CD4-positive, alpha-beta T cell treated with Interleukin-21 for 1 hour (primary cell): ENCODE results near the gene RPS27A.
"Not testable (repeated sequence)": the region's sequence is repeated elsewhere in the genome, so short reads cannot be mapped to it uniquely, and the experiment has no call there.

ENCODE experiments used
- DNase-seq: peaks from one replicate; pipeline ENCODE4 v3.0.0-alpha.2; 2020

The RPS27A gene

DNA sequence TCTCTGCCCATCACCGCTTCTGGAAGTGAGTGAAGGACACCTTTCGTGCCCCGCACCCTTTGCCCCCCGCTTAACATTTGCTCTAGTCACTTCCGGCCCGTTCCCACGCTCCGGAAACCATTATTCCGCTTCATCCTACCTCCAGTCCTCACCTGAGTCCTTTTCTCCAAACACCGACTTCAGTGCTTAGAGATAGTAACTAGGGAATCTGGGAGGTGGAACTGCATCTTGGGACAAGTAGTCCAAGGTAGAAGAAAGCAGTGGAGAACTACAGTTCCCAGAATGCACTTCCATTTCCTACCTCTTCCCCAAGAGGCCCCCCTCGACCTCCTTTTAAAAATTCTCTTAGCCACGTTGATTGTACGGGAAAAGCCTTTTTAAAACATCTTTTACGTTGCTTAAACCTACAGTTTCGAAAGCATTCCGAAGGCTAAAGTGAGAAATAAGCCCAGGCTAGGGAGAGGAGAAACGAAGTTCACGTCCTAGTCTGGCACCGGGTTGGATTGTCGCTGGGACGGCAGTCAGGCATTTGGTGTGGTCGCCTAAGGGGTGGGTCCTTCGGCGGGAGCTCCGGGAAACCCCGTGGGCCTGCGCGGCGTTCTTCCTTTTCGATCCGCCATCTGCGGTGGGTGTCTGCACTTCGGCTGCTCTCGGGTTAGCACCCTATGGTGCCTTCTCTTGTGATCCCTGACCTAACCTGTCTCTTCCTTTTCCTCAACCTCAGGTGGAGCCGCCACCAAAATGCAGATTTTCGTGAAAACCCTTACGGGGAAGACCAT lies at the start of gene RPS27A, which contains the start of gene CLHC1:
Gene RPS27A, plus strand, starts transcription at position 605 of the 779 bp plus-strand sequence. Its CDS starts 137 bp downstream, at position 742.
Gene CLHC1, minus strand, starts transcription at position 210 of the 779 bp plus-strand sequence. CDS start 9,882 bp downstream, outside the sequence.
- peak; percentile 94 for DNase-seq

DNA sequence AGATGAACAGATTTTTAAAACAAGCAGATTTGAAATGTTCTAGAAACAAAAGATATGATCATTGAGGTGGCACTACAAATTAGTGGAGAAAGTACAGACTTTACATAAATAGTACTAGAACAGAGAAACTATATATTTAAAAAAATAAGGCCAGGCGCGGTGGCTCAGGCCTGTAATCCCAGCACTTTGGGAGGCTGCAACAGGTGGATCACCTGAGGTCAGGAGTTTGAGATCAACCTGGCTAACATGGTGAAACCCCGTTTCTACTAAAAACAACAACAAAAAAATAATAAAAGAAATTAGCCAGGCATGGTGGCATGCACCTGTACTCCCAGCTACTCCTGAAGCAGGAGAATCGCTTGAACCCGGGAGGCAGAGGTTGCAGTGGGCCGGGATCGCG lies 45.7 kb upstream of the RPS27A start:
- DNase-seq = not testable (repeated sequence)

DNA sequence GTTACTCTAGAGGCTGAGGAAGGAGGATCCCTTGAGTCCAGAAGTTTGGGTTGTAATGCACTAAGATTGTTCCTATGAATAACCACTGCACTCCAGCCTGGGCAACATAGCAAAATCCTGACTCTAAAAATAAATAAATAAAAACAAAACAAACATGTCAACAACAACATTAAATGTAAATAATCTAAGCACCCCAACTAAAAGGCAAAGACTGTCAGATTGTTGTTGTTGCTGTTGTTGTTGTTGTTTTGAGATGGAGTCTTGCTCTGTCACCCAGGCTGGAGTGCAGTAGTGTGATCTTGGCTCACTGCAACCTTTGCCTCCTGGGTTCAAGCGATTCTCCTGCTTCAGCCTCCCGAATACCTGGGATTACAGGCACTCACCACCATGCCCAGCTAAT lies 40.6 kb upstream of the RPS27A start:
- not testable (repeated sequence) for DNase-seq

DNA sequence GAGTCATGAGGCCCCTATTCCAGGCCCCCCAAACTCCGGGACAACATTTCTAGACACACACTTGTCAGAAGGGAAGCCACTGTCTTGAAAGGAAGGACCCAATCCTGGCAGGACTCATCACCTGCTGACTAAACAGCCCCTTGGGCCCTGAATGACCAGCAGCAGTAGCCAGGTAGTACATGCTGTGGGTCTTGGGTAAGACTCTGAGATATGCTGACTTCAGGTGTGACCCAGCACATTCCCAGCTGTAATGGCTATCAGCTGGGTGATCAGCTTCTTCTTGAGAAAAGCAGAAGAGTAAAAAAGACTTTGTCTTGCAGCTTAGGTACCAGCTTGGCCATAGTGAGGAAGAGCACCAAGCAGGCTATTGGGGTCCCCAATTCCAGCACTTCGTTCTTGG lies 36.0 kb upstream of the RPS27A start:
- DNase-seq = no peak

DNA sequence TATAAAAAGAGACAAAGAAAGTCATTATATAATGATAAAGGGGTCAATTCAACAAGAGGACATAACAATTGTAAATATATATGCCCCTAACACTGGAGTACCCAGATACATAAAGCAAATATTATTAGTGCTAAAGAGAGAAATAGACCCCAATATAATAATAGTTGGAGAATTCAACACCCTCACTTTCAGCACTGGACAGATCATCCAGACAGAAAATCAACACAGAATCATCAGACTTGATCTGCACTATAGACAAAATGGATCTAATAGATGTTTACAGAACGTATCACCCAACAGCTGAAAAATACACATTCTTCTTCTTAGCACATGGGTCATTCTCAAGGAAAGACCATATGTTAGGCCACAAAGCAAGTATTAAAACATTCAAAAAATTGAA lies 32.1 kb upstream of the RPS27A start:
- no peak for DNase-seq

DNA sequence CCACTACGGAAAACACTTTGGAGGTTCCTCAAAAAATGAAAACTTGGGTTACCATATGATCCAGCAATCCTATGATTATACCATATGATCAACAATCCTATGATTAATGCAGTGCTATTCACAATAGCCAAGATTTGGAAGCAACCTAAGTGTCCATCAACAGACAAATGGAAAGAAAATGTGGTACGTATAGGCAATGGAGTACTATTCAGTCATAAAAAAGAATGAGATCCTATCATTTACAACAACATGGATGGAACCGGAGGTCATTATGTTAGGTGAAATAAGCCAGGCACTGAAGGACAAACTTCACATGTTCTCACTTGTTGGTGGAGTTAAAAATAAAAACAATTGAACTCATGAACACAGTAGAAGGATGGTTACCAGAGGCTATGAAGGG lies 28.0 kb upstream of the RPS27A start:
- DNase-seq = no peak

DNA sequence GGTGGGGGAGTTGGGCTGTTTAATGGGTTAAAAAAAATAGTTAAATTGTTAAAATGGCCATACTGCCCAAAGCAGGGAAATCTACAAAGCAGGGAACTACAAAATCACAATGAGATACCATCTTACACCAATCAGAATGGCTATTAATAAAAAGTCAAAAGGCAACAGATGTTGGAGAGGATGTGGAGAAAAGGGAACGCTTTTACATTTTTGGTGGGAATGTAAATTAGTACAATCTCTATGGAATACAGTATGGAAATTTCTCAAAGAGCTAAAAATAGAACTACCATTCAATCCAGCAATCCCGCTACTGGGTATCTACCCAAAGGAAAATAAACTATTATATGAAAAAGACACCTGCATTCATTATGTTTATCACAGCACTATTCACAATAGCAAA lies 27.5 kb upstream of the RPS27A start:
- DNase-seq = no peak

DNA sequence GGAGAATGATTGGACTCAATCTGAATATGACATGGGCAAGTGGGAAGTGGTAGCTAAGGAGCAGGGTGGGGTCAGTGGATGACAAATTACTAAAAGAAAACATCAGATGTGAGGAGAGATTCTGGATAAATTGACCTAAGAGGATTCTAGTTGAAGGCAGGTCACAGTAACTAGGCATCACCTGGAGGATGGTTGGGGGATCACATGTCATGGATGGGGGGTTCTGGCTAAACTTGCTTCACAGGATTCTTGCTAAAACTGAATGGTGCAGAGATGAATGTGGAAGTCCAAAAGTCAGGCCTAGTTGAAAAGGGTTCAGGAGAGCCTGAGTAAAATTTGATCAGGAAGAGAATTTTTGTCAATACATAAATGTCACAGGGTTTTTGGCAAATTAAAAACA lies 18.7 kb upstream of the RPS27A start:
- DNase-seq = no peak

DNA sequence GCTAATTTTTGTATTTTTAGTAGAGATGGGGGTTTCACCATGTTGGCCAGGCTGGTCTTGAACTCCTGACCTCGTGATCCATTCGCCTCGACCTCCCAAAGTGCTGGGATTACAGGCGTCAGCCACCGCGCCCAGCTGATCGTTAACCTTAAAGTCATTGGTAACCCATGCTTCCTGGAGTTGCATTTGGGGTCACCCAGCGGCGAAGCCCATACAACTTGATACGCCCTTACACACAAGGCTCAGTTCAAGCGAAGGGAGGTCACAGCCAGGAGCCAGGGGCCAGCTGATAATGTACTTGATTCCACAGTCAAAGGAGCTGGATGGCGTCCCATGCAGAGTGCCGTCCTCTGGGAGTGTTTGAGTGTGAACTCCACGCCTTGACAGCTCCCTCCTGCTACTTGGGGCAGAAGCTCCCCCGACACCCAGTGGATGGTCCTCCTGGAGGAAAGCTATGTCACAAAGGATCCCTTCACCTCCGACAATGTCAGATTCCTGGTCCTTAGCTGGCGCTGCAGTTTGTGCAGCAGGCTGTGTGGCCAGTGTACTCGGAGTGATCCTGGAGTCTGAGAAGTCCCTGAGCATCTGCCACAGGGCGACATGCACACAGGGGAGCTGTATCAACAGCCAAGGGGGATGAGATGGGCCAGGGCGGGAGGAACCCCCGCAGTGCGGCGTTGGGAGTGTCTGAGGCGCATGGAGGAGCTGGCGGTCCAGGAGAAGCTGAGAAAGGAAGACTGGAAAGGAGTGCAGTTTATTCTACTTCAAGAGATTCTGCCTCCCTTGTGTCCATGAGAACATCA lies 8.3 kb upstream of the RPS27A start:
- DNase-seq = no peak

DNA sequence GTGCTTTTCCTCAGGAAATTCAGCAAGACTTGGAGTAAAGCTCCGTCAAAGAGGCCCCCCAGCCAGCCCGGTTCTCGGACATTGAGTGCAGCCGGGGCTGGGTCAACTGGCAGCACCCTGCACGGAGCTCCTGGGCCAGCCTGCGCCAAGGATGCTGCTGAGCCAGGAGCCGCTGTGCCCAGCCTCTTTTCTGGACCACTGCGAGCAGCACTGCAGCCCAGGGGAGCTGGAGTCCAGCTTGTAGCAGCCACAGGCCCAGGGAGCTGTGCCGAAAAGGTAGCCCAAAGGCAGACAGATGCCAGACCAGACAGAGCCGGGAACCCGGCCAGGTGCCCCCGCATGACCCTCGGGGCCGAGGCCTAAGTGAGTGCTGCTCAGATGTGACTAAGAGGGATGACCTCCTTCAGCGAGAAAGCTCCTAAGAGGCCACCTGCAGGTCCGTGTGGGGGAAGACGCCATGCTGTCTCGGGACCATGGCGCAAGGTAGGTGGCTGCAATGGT lies 7.7 kb upstream of the RPS27A start:
- DNase-seq = no peak

DNA sequence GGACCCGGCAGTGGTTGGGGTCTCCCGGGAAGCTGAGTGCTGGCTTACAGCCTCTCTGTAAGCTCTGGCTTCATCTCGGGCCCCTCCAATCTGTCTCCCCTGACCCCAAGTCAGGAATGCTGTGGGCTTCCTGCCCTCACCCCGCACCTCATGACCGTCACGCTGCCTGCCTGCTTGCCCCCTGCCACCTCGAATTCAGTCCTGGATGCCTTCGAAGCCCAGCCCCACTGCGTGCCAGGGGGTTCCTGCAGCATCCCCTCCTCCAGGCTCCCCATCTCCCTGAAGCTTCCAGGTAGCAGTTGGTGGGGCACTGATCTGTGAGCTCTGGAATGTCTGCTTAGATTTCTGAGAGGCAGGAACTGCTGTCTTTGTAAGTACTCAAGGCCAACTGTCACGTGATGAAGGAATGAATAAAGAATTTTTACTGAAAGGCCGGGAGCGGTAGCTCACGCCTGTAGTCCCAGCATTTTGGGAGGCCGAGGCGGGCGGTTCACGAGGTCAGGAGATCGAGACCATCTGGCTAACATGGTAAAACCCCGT lies 6.9 kb upstream of the RPS27A start:
- DNase-seq = no peak

DNA sequence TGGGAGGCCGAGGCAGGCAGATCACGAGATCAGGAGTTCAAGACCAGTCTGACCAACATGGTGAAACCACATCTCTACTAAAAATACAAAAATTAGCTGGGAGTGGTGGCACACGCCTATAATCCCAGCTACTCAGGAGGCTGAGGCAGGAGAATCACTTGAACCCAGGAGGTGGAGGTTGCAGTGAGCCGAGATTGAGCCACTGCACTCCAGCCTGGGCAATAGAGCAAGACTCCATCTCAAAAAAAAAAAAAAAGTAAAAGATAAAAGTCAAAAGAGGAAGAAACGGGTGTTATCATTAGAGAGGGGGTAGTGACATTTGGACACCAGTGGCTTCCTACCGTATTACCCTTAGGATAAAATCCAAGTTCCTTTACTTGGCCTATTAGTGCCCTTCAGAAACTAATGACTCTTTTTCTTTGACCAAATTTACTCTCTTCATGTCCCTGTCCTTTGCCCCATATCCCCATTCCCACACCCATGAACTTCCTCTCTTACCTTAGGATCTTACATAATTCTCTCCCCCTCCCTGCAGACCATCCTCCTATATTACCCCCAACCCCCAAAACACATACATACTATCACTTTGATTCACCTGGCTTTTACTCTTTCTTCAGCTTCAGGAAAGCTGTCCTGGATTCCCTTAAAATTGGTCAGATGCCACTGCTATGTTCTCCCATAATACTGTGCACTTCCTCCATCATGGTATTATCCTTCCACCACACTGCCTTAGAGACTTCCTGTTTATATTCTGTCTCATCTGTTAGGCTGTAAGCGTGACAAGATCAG lies 4.9 kb upstream of the RPS27A start:
- DNase-seq = peak; percentile 30

DNA sequence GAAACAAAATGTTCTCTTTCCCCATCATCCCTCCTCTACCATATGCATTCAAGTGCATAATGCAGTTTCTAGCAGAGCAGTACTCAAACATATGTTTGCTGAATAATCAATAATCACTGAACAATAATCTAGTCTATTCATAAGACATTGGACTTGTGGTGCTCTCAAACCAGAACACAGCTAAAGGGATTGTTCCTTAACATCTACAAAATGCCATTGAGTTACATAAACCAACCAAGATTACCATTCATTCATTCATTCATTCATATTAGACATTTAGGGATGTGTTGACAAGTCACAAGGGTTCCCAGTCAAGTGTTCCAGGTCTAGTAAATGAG lies 4.3 kb upstream of the RPS27A start:
- DNase-seq = no peak

DNA sequence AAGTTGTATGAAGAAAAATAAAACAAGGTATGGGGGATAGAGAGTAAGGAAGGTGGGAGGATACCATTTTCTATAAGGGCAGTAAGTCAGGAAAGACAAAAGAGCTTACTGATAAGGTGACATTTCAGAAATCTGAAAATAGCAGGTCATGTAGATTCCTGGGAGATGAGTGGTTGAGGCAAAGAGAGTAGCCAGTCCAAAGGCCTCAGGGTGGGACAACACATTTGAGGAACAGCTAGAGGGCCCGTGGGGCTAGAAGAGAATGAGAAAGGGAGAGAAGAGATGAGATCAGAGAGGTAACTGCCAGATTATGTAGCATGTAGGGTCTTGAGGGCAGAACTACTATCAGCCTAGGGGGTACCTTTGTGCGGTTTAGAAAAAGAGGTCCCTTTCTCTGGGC lies 3.3 kb upstream of the RPS27A start:
- DNase-seq = no peak

DNA sequence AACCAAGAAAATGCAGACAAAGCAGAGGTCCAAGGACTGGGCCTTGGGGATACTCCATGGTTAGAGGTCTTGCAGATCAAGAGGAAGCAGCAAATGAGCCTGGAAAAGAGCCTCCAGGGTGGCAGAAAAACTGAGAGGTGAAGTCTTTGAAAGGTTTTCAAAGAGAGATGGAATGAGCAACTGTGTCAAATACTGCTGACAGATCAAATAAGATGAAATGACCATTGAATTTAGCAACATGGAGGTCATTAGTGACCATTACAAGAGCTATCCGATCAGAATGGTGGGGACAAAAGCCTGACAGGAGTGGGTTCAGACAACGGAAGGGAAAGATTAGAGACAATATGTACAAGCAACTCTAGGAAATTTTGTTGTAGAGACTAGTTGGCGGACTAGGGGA lies 1.9 kb upstream of the RPS27A start:
- DNase-seq = no peak

DNA sequence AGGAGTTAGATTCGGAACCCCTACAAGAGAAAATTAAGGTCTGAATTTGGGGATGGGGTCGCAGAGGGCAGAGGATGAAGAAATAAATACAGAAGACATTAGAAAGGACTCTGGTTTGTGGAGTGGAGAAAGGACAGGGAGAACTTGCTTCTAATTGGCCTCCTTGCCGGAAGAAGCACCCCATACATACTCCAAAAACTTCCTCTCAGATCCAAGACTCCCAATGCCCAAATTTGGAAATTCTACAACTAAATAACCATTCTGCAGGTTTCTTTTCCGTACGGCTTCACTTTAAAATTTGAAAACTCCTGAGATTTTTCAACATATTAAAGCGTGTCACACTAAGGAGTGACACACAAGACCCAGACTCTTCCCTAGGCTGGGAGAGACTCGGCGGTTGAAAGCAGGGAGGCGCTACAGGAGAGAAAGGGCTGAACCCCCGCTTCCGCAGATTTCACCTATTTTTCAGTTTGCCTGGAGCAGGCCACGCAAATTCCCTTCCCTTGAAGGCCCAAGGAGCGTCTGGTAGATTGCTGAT lies 873 bp upstream of the RPS27A start:
- DNase-seq = no peak

DNA sequence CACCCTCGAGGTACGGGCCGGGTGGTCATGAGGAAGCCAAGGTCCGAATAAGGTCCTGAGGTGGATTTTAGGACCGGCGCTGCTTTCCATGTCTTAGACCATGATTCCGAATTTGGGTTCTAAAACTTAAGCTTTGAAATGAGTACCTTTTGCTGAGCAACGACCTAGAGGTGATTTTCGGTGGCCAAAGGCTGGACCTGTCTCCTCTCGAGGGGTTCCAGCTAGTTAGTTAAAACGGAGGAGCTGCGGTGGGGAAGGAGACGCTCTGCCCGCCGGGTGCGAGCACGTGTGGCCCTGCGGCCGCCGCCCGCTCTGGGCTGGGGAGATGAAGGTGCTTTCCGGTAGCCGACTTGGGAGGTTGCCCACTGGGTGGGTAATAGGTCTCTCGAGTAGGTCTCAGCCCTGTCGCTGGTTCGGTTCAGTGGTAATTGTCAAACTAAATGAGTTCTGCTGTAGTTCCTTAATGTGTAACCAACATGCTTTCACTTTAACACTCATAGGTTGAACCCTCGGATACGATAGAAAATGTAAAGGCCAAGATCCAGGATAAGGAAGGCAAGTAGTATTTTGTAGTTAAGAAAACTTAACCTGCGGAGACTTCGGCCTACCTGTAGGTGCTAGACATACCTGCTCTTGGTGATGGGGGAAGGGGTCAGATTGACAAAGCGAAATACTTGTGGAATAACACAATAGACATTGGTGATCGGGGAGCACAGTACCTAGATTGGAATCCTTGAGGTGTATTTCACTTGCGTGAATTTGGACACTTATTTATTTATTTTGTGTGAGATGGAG lies 572 bp downstream of the RPS27A start:
- DNase-seq = peak; percentile 74

DNA sequence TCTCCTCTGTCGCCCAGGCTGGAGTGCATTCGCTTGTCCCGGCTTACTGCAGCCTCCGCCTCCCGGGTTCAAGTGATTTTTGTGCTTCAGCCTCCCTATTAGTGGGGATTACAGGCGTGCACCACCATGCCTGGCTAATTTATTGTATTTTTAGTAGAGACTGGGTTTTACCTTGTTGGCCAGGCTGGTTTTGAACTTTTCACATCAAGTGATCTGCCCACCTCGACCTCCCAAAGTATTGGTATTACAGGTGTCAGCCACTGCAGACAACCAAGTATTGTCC lies 1.1 kb downstream of the RPS27A start:
- DNase-seq = no peak

DNA sequence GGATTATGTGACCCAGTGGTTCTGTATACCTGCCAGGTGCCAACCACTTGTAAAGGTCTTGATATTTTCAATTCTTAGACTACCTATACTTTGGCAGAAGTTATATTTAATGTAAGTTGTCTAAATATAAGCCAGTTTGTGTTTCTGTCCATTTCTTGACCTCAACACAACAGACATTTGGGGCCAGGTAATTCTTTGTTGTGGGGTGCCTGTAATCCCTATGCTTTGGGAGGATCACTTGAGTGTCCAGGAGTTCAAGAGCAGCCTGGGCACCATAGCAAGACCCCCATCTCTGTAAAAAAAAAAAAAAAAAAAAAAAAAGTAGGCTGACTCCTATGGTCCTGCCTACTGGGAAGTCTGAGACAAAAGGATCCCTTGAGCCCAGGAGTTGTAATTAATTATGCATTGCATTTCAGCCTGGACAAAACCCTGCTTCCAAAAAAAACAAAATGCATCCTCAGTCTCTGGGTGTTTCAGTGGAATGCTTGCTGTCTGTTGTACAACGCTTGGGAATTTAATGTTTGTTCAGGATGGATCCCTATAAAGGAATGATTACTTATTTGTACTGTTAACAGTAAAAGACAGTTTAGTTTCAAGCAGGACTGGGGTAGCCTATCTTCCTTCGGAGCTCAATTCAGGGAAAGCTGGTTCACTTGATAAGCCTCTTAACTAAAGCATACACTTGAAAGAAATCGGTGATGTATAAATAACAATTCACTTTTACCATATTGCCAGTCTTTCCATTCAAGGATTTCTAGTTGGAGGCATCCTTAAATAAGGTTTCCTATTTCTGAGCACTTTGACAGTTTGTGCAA lies 3.4 kb downstream of the RPS27A start:
- DNase-seq = no peak

DNA sequence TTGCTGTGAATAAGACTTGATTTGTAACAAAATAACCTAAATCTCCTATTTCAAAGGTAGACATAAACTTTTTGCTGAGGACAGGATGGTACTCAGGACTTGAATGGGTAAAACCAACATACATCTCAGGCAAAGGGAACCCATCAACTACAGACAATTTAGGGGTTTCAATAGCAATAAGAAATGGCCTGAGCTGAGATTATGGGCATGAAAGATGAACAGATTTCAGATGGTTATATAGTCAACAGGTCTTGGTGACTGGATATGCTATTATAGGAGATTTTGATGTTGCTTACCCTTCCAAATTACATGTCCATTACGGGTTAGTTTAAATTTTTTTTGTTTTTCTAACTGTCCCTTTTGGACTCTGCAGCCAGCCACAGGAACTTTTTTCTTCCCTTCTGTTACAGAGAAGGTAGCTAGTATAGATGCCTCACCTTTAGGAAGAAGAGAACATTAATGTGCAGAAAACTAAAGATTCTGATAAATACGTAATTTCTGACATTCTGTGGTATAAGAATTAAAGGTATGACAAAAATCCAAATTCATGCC lies 4.6 kb downstream of the RPS27A start:
- DNase-seq = no peak
